Progenitor cell of endocrine pancreas (in vitro differentiated cells): ENCODE data around the gene HJV. TPM values are rescaled to one million over a fixed set of nuclear protein-coding genes. Genes with fewer than 3 reads are reported as not detected.

Source experiments
- DNase-seq: peaks from one replicate; pipeline ENCODE4 v3.0.0; 2021; ENCODE audit warnings: low spot score; ENCODE audit not compliant: unreplicated experiment
- H3K27ac Mint-ChIP-seq: 2 replicates; pipeline ENCODE4 v1.8.0; 2021; ENCODE audit warnings: mild to moderate bottlenecking, moderate library complexity, mixed read lengths
- H3K27me3 Mint-ChIP-seq: 2 replicates; pipeline ENCODE4 v1.8.0; 2021; ENCODE audit warnings: mixed read lengths
- H3K36me3 Mint-ChIP-seq: 2 replicates; pipeline ENCODE4 v1.8.0; 2022; ENCODE audit warnings: mixed read lengths; ENCODE audit not compliant: insufficient read depth
- H3K4me1 Mint-ChIP-seq: 2 replicates; pipeline ENCODE4 v1.8.0; 2021; ENCODE audit warnings: low read depth, mixed read lengths
- H3K4me3 Mint-ChIP-seq: 2 replicates; pipeline ENCODE4 v1.8.0; 2021; ENCODE audit warnings: low read depth, mild to moderate bottlenecking, moderate library complexity, mixed read lengths
- H3K9me3 Mint-ChIP-seq: 2 replicates; pipeline ENCODE4 v1.8.0; 2021; ENCODE audit warnings: low read depth, mixed read lengths
- CTCF ChIP-seq: fragments of 200-600 bp; sonication (generic); IDR thresholded peaks from one replicate; pipeline ENCODE4 v1.5.0; 2021; ENCODE audit warnings: antibody characterized with exemption, mild to moderate bottlenecking; ENCODE audit not compliant: unreplicated experiment
- total RNA-seq: library from RNA; stranded (reverse); gene quantifications from 2 replicates; pipeline ENCODE4 v1.2.1, GENCODE V29; 2021

HJV gene
- total RNA-seq, 1 donor from 2014 or later = not detected

GRCh38 chr1:146016891-146017290, 4.6 kb downstream of the HJV start:
- Mint-ChIP-seq H3K27ac (no peak overlapping the region), H3K9me3 (no peaks in the 10 kb centered on the region), H3K4me3 (no peak overlapping the region), H3K36me3 (no peaks in the 10 kb centered on the region), H3K27me3 (peaks cover 60% of the 10 kb centered on the region), H3K4me1 (peaks cover 11% of the 10 kb centered on the region)
- DNase-seq = no peak
- no peak for TF ChIP-seq CTCF

GRCh38 chr1:146013559-146013922, 8.0 kb downstream of the HJV start:
- no peak overlapping the region for H3K4me3 Mint-ChIP-seq
- TF ChIP-seq CTCF = no peak
- H3K4me1 Mint-ChIP-seq = peaks cover 6% of the 10 kb centered on the region
- no peak overlapping the region for H3K27ac Mint-ChIP-seq
- H3K36me3 Mint-ChIP-seq = no peaks in the 10 kb centered on the region
- H3K27me3 Mint-ChIP-seq = peaks cover 35% of the 10 kb centered on the region
- DNase-seq = no peak
- H3K9me3 Mint-ChIP-seq = no peaks in the 10 kb centered on the region

- peaks cover 29% of the 10 kb centered on the region for H3K27me3 Mint-ChIP-seq
- DNase-seq = no peak
- H3K27ac Mint-ChIP-seq = no peak overlapping the region
- peaks cover 6% of the 10 kb centered on the region for H3K4me1 Mint-ChIP-seq
- H3K4me3 Mint-ChIP-seq = no peak overlapping the region
- TF ChIP-seq CTCF = peak; percentile 63
- H3K36me3 Mint-ChIP-seq = no peaks in the 10 kb centered on the region
- H3K9me3 Mint-ChIP-seq = no peaks in the 10 kb centered on the region
These were observed 8.6 kb downstream of the HJV start for GRCh38 chr1:146012703-146013558.

- Mint-ChIP-seq H3K9me3 (no peaks in the 10 kb centered on the region), H3K4me1 (peaks cover 6% of the 10 kb centered on the region), H3K4me3 (no peak overlapping the region), H3K36me3 (no peaks in the 10 kb centered on the region), H3K27me3 (peaks cover 10% of the 10 kb centered on the region), H3K27ac (no peak overlapping the region)
- no peak for TF ChIP-seq CTCF
- DNase-seq = no peak
These were observed 11.3 kb downstream of the HJV start for GRCh38 chr1:146010126-146010738.

- peaks cover 3% of the 10 kb centered on the region for H3K27me3 Mint-ChIP-seq
- no peak for DNase-seq
- H3K4me3 Mint-ChIP-seq = no peak overlapping the region
- no peak for TF ChIP-seq CTCF
- H3K36me3 Mint-ChIP-seq = no peaks in the 10 kb centered on the region
- H3K4me1 Mint-ChIP-seq = peaks cover under 1% of the 10 kb centered on the region
- H3K27ac Mint-ChIP-seq = no peak overlapping the region
- no peaks in the 10 kb centered on the region for H3K9me3 Mint-ChIP-seq
These were observed 13.9 kb downstream of the HJV start for GRCh38 chr1:146007489-146008133.
